ENCODE data around the gene HES3.

- TF ChIP-seq CTCF (IDR thresholded peaks at IDR 0.05) (no peak), POLR2A (IDR thresholded peaks at IDR 0.05) (no peak), POLR2AphosphoS5 (IDR thresholded peaks at IDR 0.05; ENCODE audit: insufficient read depth in 1 of 2, low read depth in 1 of 2) (no peak)
Observed at GRCh38 chr1:6274622-6275139, 30.7 kb downstream of the HES3 start.

Measured in vagina (tissue), 2 donors.